Activated CD8-positive, alpha-beta memory T cell treated with anti-CD3 and anti-CD28 coated beads for 48 hours (primary cell): ENCODE results near the gene NDUFS6.
"Not testable (repeated sequence)": the region's sequence is repeated elsewhere in the genome, so short reads cannot be mapped to it uniquely, and the experiment has no call there.

Experiments
- DNase-seq, 3 experiments: peaks; one replicate each; pipeline ENCODE4 v3.0.0-alpha.2; 2020; ENCODE audit warnings: low read depth in 2 of 3, low spot score in 2 of 3

The NDUFS6 gene

GRCh38 chr5:1831257-1831656 lies 30.1 kb downstream of the NDUFS6 start:
- no peak for DNase-seq

DNA sequence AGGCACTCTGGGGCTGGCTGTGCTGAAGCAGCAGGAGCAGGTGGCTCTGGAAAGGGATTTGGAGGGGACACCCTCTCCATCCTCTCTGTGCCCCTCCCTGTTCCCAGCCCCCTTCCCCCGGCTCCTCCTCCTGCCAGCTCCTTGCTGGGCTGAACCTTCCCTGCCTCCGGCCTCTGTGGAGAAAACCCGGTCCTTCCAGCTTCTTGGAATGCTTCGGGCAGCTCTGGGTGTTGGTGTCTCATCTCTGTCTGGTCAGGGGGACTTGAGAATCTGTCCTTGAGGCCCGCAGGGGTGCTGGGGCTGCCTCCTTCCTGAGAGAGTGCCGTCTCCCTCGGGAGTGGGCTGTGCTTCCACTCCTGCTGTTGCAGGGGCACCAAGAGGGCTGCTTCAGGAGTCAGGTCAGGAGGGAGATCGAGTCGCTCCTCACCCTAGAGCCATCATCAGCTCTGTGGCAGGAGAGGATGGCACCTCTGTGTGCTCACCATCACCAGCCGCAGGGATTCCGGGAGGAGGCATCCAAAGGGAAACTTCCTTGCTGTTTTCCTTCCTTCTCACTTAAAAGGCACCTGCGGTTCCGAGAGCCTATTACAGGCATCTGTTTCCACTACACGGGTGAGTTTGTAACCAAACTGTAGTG lies 30.6 kb downstream of the NDUFS6 start:
- no peak for DNase-seq

DNA sequence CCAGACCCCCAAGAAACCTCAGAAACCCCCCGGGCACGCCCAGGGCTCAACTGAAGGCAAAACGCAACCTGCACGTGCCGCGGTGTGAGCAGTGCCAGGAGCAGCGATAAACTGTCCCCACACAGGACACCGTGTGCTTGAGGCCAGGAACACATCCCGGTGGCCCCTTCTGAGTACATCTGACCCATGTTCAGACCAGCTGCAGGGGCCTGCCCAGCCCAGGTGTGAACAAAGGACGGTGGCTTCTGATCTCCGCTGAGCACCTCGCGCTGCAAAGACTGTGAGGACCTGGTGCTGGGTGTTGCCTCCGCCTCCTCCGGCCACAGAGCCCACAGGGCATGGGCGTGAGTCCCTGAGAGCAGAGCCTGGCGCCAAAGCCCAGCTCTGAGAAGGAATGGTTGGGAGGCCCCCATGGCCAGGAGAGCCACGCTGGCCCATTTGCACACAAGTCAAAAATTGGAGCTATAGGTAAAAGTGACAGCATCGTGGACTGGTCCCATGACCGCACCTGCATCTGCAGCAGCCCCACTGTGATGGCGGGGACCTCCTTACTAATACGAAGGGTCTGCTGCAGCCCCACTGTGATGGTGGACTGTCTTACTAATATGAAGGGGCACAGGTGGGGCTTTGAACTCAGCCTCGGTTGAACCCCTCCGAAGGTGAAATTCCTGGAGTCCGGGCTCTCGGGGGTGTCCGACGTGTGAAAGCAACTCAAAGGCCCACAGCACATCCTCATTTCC lies 31.5 kb downstream of the NDUFS6 start:
- no peak for DNase-seq

- no peak for DNase-seq
Observed at GRCh38 chr5:1833264-1834021, 32.2 kb downstream of the NDUFS6 start.

DNA sequence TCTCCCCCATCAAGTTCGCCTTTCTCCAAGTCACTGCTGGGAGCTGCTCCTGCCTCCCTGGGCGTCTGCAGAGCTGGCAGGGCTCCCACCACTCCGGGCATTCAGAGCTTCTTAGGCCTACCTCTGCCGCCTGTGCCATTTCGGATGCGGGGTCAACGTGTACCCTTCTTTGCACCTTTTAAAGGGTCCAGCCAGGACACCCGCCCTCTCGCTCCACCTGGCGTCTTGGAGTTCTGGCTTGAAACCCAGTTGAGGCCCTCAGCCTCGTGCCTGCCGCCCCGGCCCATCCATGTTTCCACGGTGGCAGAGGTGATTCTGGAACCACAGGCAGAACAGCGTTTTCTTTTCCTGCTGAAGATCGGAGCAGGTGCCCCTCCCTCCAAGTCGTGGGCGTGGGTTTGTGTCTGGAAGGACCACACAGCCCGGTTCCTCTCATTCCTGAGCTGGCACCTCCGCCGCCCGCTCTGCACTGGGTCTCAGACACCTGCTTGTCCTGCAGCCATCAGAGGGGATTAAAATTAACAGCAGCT lies 32.9 kb downstream of the NDUFS6 start:
- no peak for DNase-seq

DNA sequence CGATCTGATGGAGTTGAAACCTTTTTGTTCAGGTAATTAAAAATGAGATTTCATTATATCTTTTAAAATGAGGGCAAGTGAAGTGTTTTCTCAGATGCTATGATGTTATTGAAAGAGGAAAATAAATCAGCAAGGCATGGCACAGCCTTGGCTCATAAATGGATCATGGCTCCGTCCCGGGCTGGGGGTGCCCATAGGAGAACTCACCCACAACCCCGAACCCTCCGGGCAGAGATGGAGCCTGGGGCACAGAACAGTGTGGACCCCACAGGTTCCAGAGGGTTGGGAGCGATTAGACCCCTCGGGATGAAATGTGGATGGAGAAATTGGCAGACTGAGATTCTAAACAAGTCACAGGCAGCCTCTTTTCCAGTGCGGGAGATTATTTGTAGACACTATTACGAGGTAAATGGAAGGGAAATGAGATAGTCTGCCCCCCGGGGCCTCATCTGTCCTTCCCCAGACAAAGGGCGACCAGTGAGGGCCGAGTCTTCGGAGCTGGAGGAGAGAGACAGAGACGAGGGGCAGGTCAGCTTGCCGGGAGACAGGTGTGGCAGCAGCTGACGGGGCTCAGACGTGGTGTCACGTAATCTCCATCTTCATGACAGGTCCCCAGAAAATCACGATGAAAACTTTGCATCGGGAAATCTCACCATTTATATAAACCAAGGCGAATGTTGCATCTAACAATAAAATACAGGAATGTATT lies 33.7 kb downstream of the NDUFS6 start:
- DNase-seq: no peak

GRCh38 chr5:1835431-1835830 lies 34.2 kb downstream of the NDUFS6 start:
- DNase-seq: no peak

DNA sequence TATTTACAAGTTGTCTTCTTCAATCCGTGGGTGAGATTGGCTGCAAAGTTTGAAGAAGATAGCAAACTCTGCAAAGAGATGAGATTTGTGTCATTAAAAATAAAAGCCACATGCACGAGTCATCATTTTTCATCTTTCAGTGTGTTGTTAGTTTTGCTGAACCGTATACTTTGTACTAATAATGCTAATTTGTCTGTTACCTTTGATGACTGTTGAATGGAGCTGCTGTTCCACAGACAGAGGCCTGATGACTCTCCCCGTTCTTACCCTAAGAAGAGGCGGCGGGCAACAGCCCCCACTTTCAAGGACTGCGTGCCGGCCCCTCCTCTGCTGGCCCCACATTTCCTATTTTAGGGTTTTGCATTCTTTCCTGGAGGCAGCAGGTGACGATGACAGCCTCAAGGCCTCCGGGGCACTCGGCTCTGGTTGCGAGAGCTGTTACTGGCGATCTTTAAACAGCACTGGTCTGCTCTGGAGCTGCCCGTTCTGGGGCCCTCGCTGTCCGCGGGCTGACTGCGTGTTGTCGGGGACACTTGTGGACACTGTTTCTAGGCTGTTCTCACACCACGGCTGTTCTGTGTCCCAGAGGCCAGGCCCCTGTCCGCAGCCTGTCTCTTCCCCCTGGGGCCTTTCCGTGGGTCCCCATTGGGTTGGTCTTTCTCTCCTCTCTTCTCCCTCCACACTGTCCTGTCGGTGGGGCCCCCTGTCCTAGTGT lies 35.1 kb downstream of the NDUFS6 start:
- DNase-seq: no peak

- DNase-seq: no peak
Observed at GRCh38 chr5:1836891-1837880, 36.0 kb downstream of the NDUFS6 start.

GRCh38 chr5:1838013-1838412 lies 36.8 kb downstream of the NDUFS6 start:
- DNase-seq: no peak

GRCh38 chr5:1840071-1840547 lies 38.9 kb downstream of the NDUFS6 start:
- no peak for DNase-seq

GRCh38 chr5:1840741-1841521 lies 39.7 kb downstream of the NDUFS6 start:
- DNase-seq: no peak

DNA sequence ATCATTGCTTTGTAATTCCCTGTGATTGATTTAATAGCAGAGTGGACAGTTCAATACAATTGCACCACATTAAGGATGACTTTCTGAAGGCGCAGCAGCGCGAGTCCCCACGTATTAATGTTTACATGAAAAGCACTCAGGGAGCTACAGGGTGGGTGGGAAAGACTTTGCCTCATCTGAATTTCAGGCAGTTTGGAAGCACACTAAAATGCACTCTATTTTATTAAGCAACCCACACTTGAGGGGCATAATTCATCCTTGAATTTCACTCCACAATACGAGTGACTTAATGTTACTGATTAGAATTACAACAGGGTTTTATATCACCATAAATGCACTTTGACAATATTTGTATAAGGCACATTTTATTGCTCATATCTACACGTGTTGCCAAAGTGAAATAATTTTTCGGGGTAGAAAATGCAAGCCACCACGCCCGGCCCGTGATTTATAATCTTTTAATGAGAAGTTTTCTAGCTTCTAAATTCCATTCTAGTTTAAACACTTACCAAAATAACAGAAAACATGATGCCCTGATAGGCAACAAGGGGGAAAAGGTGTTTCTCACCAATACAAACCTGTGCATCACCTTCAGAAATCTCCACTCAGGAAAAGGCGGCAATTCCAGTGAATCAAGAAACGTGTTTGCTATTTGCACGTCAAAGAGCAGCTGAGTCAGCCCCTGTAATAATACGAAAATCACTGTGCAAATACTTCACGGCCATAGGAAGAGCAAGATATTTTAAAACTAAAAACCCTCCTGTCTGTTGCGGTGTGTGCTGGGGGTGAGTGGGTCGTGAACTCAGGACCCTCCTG lies 41.0 kb downstream of the NDUFS6 start:
- DNase-seq: no peak

- not testable (repeated sequence) for DNase-seq
Observed at GRCh38 chr5:1843761-1844160, 42.6 kb downstream of the NDUFS6 start.

GRCh38 chr5:1844708-1845436 lies 43.7 kb downstream of the NDUFS6 start:
- DNase-seq: no peak

GRCh38 chr5:1845696-1846095 lies 44.5 kb downstream of the NDUFS6 start:
- no peak for DNase-seq

DNA sequence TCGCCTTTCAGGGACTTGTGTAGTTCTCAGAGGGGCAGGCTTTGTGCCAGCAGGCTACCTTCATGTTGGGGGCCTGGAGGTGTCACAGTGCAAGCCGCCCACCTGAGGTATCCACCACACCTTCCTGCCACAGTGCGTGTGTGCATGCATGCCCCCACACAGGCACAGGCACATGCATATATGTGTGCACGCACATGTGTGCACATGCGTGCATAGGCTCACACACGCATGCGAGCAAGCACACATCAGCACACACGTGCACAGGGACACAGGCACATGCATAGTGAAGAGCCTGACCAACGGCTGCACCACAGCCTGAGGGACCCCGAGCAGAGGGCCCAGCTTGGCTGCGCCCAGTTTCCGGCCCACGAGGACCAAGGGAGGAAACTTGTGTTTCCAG lies 45.4 kb downstream of the NDUFS6 start:
- no peak for DNase-seq
